PC-3 (cell line): ENCODE results near the gene TEKT3. TPM values are rescaled to one million over a fixed set of nuclear protein-coding genes. Genes with fewer than 3 reads are reported as not detected.

ENCODE experiments used
- ATAC-seq: fragments of 200-7000 bp; cut with Tn5 transposase; 2 replicates; pipeline ENCODE4 v1.9.1; 2020; ENCODE audit warnings: mild to moderate bottlenecking, moderate library complexity
- BruUV-seq: library from RNA; stranded (reverse); fragments of 400-500 nt; replicated peaks from 2 replicates; lab custom pipeline; 2021; lab: Mats Ljungman, UMichigan
- CTCF ChIA-PET: fragments of 300-600 bp; sonication (Branson Sonifier 250); formaldehyde crosslinking; loops from one replicate; lab custom pipeline; 2022; ENCODE audit warnings: antibody characterized with exemption; lab: Charles Lee
- POLR2A ChIA-PET: fragments of 300-600 bp; sonication (Branson Sonifier 250); formaldehyde crosslinking; loops from one replicate; lab custom pipeline; 2022; ENCODE audit warnings: antibody characterized with exemption; ENCODE audit not compliant: unreplicated experiment; lab: Charles Lee
- DNase-seq: peaks from one replicate; pipeline ENCODE4 v3.0.0-alpha.2; 2015
- H2AFZ ChIP-seq: fragments of 300-600 bp; sonication (generic); 2 replicates; pipeline ENCODE4 v1.6.0; 2016; ENCODE audit warnings: antibody characterized with exemption, low read length
- H3F3A ChIP-seq: fragments of 300-600 bp; sonication (generic); one replicate; pipeline ENCODE4 v1.6.0; 2017; ENCODE audit warnings: antibody characterized with exemption, low read length, control low read depth, mild to moderate bottlenecking; ENCODE audit not compliant: unreplicated experiment
- H3K27ac ChIP-seq: fragments of 300-600 bp; sonication (generic); 2 replicates; pipeline ENCODE4 v1.5.1; 2016; ENCODE audit warnings: mild to moderate bottlenecking, low read length
- H3K27me3 ChIP-seq: fragments of 300-600 bp; sonication (generic); 2 replicates; pipeline ENCODE4 v1.6.1; 2016; ENCODE audit warnings: low read length, mixed read lengths
- H3K36me3 ChIP-seq: fragments of 300-600 bp; sonication (generic); 2 replicates; pipeline ENCODE4 v1.6.1; 2016; ENCODE audit warnings: low read depth, mixed run types, low read length, mixed read lengths
- H3K4me1 ChIP-seq: fragments of 300-600 bp; sonication (generic); 2 replicates; pipeline ENCODE4 v1.5.1; 2016; ENCODE audit warnings: low read length; ENCODE audit not compliant: insufficient read depth
- H3K4me2 ChIP-seq: fragments of 300-600 bp; sonication (generic); 2 replicates; pipeline ENCODE4 v1.6.0; 2016; ENCODE audit warnings: low read length
- H3K4me3 ChIP-seq: fragments of 300-600 bp; sonication (generic); 2 replicates; pipeline ENCODE4 v1.5.1; 2016; ENCODE audit warnings: mild to moderate bottlenecking, low read length, mixed read lengths
- H3K79me2 ChIP-seq: fragments of 300-600 bp; sonication (generic); 2 replicates; pipeline ENCODE4 v1.6.1; 2017; ENCODE audit warnings: low read length, mixed read lengths
- H3K9ac ChIP-seq: fragments of 300-600 bp; sonication (generic); 2 replicates; pipeline ENCODE4 v1.6.0; 2016; ENCODE audit warnings: mild to moderate bottlenecking, low read length
- H3K9me2 ChIP-seq: fragments of 300-600 bp; sonication (generic); replicated peaks from 2 replicates; pipeline ENCODE4 v1.6.1; 2016; ENCODE audit warnings: mixed run types, low read length, mixed read lengths
- H3K9me3 ChIP-seq: fragments of 300-600 bp; sonication (generic); 2 replicates; pipeline ENCODE4 v1.6.1; 2016; ENCODE audit warnings: low read length, mixed read lengths
- H4K20me1 ChIP-seq: fragments of 300-600 bp; sonication (generic); 2 replicates; pipeline ENCODE4 v1.6.1; 2016; ENCODE audit warnings: low read length, mixed read lengths
- CTCF ChIP-seq: fragments of 300-600 bp; sonication (generic); conservative IDR thresholded peaks from 2 replicates; pipeline ENCODE4 v1.5.1; 2017; ENCODE audit warnings: antibody characterized with exemption, low read depth, mild to moderate bottlenecking, low read length
- EZH2 ChIP-seq: fragments of 300-600 bp; sonication (generic); IDR thresholded peaks from one replicate; pipeline ENCODE4 v1.6.1; 2017; ENCODE audit warnings: antibody characterized with exemption, mild to moderate bottlenecking, low read length; ENCODE audit not compliant: unreplicated experiment
- EZH2phosphoT487 ChIP-seq: fragments of 300-600 bp; sonication (generic); IDR thresholded peaks from 2 replicates; pipeline ENCODE4 v1.6.1; 2018; ENCODE audit warnings: mild to moderate bottlenecking, antibody characterized with exemption, low read length, borderline replicate concordance
- intact Hi-C: fragments of 100-400 bp; cut with micrococcal nuclease; formaldehyde crosslinking; loops from 2 replicates; pipeline ENCODE4 v1.9.0; 2023
- total RNA-seq: library from RNA; depleted of rRNA; stranded (reverse); fragments of >200 nt; gene quantifications from 2 replicates; pipeline ENCODE4 v1.2.3, GENCODE V29; 2014

Gene TEKT3
- total RNA-seq, 1 experiment from 2014 or later: not detected

- no peaks in the 10 kb centered on the region for H3K9me3 ChIP-seq
- ATAC-seq (no peak), DNase-seq (no peak)
- no peak overlapping the region for H3K27ac ChIP-seq
- no peaks in the 10 kb centered on the region for H3K36me3 ChIP-seq
- no peaks in the 10 kb centered on the region for H3K27me3 ChIP-seq
- peaks cover 38% of the 10 kb centered on the region for H3K4me1 ChIP-seq
- H3K4me3 ChIP-seq: no peak overlapping the region
- CTCF ChIA-PET: no interaction called here
- POLR2A ChIA-PET: no interaction called here
- no TSS peak for BruUV-seq
- H3K79me2 ChIP-seq: peaks cover 8% of the 10 kb centered on the region; the same call in 1 of the 2 replicates
- TF ChIP-seq EZH2: no peak
- no peak for TF ChIP-seq EZH2phosphoT487
- H3K9me2 ChIP-seq: no peaks in the 10 kb centered on the region
- no peaks in the 10 kb centered on the region for H4K20me1 ChIP-seq
- no peak overlapping the region for H3K9ac ChIP-seq
- H3F3A ChIP-seq: no peaks in the 10 kb centered on the region
- H3K4me2 ChIP-seq: no peak overlapping the region
- no peak overlapping the region for H2AFZ ChIP-seq
- intact Hi-C loops: no loop called here
Observed at GRCh38 chr17:15266325-15267125, 74.9 kb downstream of the TEKT3 start.

GRCh38 chr17:15265131-15265530, 76.3 kb downstream of the TEKT3 start, which contains the start of gene PMP22:
TSS of gene PMP22 (minus strand) at chr17:15265326. CDS start at chr17:15260727, 4,599 bp downstream.
- Histone ChIP-seq H3K4me3 (peak within 1 kb of the TSS; percentile 90), H3K9me3 (no peaks in the 10 kb centered on the region), H2AFZ (no peak within 1 kb of the TSS), H3K4me2 (peak within 1 kb of the TSS; percentile 97), H3K27ac (peak within 1 kb of the TSS; percentile 95), H3K4me1 (peaks cover 39% of the 10 kb centered on the region), H3K27me3 (no peaks in the 10 kb centered on the region), H3F3A (no peaks in the 10 kb centered on the region), H3K9me2 (no peaks in the 10 kb centered on the region), H4K20me1 (no peaks in the 10 kb centered on the region), H3K79me2 (peaks cover 18% of the 10 kb centered on the region), H3K36me3 (no peaks in the 10 kb centered on the region), H3K9ac (peak within 1 kb of the TSS; percentile 98)
- ChIA-PET POLR2A (no interaction called here), CTCF (no interaction called here)
- peak; percentile 14 for DNase-seq
- ATAC-seq: no peak
- intact Hi-C loops: no loop called here
- BruUV-seq: no TSS peak
- no peak for TF ChIP-seq EZH2
- TF ChIP-seq EZH2phosphoT487: no peak
- no peak for TF ChIP-seq CTCF

- CTCF ChIA-PET: interaction anchor here (1.1 kb wide), 1 partner anchor 239 kb away, joined by 4 read pairs; no protein-coding TSS in a partner anchor
- Histone ChIP-seq H4K20me1 (0 out of 2 replicates have a peak, but pooled peaks cover under 1% of the 10 kb centered on the region), H3K4me1 (peaks cover 44% of the 10 kb centered on the region), H3K9me2 (no peaks in the 10 kb centered on the region), H3K9ac (peak overlapping the region; percentile 98), H2AFZ (no peak overlapping the region), H3K27ac (peak overlapping the region; percentile 95), H3K4me2 (peak overlapping the region; percentile 97), H3K36me3 (no peaks in the 10 kb centered on the region), H3K27me3 (no peaks in the 10 kb centered on the region), H3K9me3 (no peaks in the 10 kb centered on the region), H3K4me3 (peak overlapping the region; percentile 90), H3K79me2 (peaks cover 24% of the 10 kb centered on the region), H3F3A (no peaks in the 10 kb centered on the region)
- peak; percentile 16 for ATAC-seq
- POLR2A ChIA-PET: no interaction called here
- TF ChIP-seq EZH2phosphoT487: no peak
- no peak for TF ChIP-seq EZH2
- TF ChIP-seq CTCF: no peak; the same call in 1 of the 2 replicates
- intact Hi-C loops: no loop called here
- no TSS peak for BruUV-seq
- peak; percentile 87 for DNase-seq
Observed at GRCh38 chr17:15264542-15264941, 76.9 kb downstream of the TEKT3 start.
